Prostate gland (tissue), 2 donors: ENCODE data around the gene PGGHG. TPM values are rescaled to one million over a fixed set of nuclear protein-coding genes. Genes with fewer than 3 reads are reported as not detected.

ENCODE experiments used
- DNase-seq: peaks from one replicate; pipeline ENCODE4 v3.0.0-alpha.2; 2019; ENCODE audit warnings: low spot score
- H3K27ac ChIP-seq, 2 donors: fragments of 200-600 bp; sonication (generic); 2 replicates each; pipeline ENCODE4 v1.5.1; 2017 to 2019
- H3K27me3 ChIP-seq: fragments of 200-600 bp; sonication (generic); replicated peaks from 2 replicates; pipeline ENCODE4 v1.5.1; 2019; ENCODE audit not compliant: insufficient read depth
- H3K36me3 ChIP-seq, 2 donors: fragments of 200-600 bp; sonication (generic); 1 replicate in 1 of 2; 2 replicates in 1 of 2; pipeline versions ENCODE4 v1.5.1 to v1.8.1; 2017 to 2019
- H3K4me1 ChIP-seq: fragments of 200-600 bp; sonication (generic); replicated peaks from 2 replicates; pipeline ENCODE4 v1.5.1; 2019
- H3K4me3 ChIP-seq, 2 donors: fragments of 200-600 bp; sonication (generic); 2 replicates each; pipeline ENCODE4 v1.5.1; 2017 to 2019
- H3K9me3 ChIP-seq: fragments of 200-600 bp; sonication (generic); 2 replicates; pipeline ENCODE4 v1.5.1; 2017
- POLR2A ChIP-seq: fragments of 450-650 bp; IDR thresholded peaks from one replicate; pipeline ENCODE4 v1.6.1; 2016; ENCODE audit warnings: antibody characterized with exemption, mild to moderate bottlenecking
- POLR2AphosphoS5 ChIP-seq: sonication (generic); formaldehyde crosslinking; IDR thresholded peaks from one replicate; pipeline ENCODE4 v1.6.1; 2017; ENCODE audit warnings: antibody characterized with exemption
- WGBS: methylation state at CpG from one replicate; pipeline ENCODE4 v1.1.5; 2018; 5-methylcytosine and 5-hydroxymethylcytosine counted together
- intact Hi-C: fragments of 100-400 bp; cut with DNase I; formaldehyde crosslinking; loops from one replicate; pipeline ENCODE4 v1.14.2; 2022
- total RNA-seq, 2 donors: library from RNA; depleted of rRNA; stranded (reverse); fragments of >200 nt; gene quantifications; one replicate each; pipeline ENCODE4 v1.1.0, GENCODE V29; 2016
- TF ChIP-seq, protein P1 (sequence below), 4 experiments: fragments of 200-600 bp in 2 of 4; fragments of 450-650 bp in 2 of 4; sonication (generic) in 2 of 4; IDR thresholded peaks; 1 replicate in 3 of 4; 2 replicates in 1 of 4; pipeline ENCODE4 v1.5.1; 2016 to 2019; ENCODE audit warnings: antibody characterized with exemption in 4 of 4, mild to moderate bottlenecking in 2 of 4, moderate library complexity in 2 of 4

Gene PGGHG
- total RNA-seq, 2 donors from 2014 or later: 18.4 to 63.1 TPM

DNA sequence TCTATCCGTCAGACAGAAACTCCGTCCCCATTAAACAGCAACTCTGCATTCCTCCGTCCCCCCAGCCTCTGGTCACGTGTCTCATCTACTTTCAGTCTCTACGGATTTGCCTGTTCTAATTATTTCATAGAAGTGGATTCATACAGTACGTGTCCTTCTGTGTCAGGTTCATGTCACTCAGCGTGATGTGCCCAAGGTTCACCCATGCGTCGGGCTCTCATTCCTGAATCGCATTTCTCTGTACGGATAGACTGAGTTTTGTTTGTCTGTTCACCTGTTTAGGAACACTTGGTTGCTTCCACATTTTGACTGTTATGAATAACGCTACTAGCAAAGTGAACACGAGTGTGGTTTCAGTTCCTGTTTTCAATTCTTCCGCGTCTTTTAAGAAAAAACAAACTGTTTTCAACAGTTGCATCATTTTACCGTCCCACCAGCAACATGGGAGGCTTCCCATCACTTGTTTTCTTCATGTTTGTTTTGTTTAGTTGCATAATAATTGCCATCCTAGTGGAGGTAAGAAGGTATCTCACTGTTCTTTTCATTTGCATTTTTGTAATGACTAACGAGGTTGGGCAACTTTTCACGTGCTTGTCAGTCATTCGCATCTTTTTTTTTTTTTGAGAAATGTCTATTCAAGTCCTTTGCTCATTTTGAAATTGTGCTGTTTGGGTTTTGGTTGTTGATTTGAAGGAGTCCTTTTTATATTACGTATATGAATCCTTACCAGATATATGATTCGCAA, 19.6 kb upstream of the PGGHG start:
- 65% methylated on average over 21 of the region's 21 CpGs for WGBS
- Histone ChIP-seq H3K4me3 (no peak overlapping the region), H3K27ac (peak overlapping the region in 1 of 2 donors; percentile 33), H3K27me3 (no peaks in the 10 kb centered on the region), H3K36me3 (no peaks in the 10 kb centered on the region), H3K9me3 (no peaks in the 10 kb centered on the region), H3K4me1 (no peaks in the 10 kb centered on the region)
- intact Hi-C loops: no loop called here
- TF ChIP-seq POLR2AphosphoS5 (no peak), POLR2A (no peak)
- TF ChIP-seq, protein P1, sequence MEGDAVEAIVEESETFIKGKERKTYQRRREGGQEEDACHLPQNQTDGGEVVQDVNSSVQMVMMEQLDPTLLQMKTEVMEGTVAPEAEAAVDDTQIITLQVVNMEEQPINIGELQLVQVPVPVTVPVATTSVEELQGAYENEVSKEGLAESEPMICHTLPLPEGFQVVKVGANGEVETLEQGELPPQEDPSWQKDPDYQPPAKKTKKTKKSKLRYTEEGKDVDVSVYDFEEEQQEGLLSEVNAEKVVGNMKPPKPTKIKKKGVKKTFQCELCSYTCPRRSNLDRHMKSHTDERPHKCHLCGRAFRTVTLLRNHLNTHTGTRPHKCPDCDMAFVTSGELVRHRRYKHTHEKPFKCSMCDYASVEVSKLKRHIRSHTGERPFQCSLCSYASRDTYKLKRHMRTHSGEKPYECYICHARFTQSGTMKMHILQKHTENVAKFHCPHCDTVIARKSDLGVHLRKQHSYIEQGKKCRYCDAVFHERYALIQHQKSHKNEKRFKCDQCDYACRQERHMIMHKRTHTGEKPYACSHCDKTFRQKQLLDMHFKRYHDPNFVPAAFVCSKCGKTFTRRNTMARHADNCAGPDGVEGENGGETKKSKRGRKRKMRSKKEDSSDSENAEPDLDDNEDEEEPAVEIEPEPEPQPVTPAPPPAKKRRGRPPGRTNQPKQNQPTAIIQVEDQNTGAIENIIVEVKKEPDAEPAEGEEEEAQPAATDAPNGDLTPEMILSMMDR (IDR thresholded peaks at IDR 0.05): peak in 1 of 4 experiments; percentile 15
- no peak for DNase-seq

DNA sequence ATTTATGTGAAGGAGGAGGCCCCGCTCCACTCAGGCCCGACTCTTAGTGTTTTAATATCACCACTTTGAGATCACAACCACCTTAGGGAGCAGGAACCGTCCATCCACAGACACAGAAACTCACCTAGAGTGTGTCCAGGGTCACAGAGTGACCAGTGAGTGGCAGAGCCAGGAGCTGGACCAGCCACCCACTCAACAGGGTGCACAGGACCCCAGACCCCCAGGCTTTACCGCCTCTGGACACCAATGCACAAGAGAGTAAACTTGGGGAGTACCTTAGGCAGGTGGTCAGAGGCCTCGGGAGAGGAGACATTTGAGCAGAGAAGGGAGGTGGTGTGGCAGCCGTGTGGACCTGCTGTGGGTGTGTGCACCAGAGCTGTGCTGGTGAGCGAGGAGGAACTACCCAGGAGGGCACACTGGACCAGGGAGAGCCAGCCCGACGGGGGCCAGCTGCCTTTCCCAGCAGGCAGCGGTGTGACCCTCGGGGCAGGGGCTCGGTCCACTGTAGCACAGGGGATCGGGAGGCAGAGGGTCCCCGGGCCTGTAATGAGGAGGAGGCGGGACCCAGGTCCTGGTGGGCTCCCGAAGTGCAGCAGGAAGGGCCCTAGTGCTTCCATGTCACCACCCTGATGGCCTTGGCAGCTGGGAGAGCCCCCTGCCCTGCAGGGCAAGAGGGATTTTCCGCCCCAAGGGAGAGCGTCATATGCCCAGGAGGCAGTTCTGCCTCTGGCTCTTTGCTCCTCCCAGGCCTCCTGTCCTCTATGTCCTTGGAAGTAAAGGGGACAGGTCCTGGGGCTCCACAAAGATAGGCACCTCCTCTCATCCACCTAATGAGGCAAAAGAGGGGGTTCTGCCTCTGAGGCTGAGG, 18.2 kb upstream of the PGGHG start:
- WGBS: 78% methylated on average over 18 of the region's 18 CpGs
- intact Hi-C loops: no loop called here
- no peak for TF ChIP-seq POLR2A
- no peaks in the 10 kb centered on the region for H3K36me3 ChIP-seq
- no peak overlapping the region for H3K4me3 ChIP-seq
- no peak overlapping the region for H3K27ac ChIP-seq
- no peaks in the 10 kb centered on the region for H3K27me3 ChIP-seq
- no peaks in the 10 kb centered on the region for H3K9me3 ChIP-seq
- no peaks in the 10 kb centered on the region for H3K4me1 ChIP-seq
- no peak for DNase-seq

DNA sequence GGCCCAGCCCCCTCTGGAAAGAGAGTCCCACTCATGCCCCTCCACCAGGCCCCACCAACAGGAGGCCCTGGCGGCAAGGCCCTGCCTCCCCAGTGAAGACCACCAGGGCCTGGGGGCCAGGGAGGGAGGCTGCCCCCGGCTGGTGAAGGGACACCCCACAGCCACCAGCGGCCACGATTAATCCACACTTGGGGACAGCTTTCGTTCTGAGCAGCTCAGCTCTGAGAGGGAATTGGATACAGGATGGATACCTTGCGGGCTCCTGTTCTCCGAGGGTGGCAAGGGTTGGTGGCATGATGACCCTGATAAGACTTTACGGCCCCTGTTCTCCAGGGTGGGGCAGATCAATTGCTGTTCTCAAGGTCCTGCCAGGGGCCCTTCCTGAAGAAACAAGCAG, 17.6 kb upstream of the PGGHG start:
- Histone ChIP-seq H3K36me3 (no peaks in the 10 kb centered on the region), H3K27me3 (no peaks in the 10 kb centered on the region), H3K9me3 (no peaks in the 10 kb centered on the region), H3K27ac (no peak overlapping the region), H3K4me3 (no peak overlapping the region), H3K4me1 (no peaks in the 10 kb centered on the region)
- intact Hi-C loops: no loop called here
- TF ChIP-seq POLR2A: no peak
- no peak for TF ChIP-seq POLR2AphosphoS5
- TF ChIP-seq, protein P1 (IDR thresholded peaks at IDR 0.05): no peak
- 76% methylated on average over 6 of the region's 8 CpGs for WGBS
- no peak for DNase-seq

DNA sequence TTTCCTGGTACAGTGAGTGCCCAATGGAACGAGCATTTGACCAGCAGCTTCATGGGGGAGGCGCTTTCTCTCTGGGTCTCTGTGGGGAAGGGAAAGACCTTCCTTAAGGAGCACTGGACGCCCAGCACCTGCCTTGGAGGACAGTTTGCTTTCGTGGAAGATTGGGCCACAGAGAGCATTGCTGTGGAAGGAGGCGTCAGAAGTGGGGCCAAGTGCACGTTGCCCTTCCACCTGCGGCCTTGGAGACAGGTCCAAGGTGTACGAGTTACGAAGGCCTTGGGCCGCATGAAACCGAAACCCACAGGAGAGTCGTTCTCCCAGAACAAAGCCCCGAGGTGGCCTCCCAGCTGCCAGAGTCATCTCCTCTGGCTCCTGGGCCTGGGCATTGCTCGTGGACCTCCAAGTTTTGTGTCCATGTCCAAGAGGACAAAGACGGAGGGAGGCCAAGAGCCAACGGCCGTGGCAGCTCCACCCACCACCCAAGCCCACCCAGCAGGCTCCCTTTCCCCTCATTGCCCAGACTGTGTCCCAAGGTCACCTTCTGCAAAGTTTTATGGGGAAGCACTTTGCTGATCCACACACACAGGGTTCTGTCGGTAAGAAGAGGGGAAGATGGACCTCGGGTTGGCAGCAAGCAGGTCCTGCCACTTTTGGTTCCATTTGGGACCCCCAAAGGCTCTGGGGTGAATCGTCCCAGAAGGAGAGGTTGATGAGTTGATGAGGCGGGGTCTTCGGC, 16.6 kb upstream of the PGGHG start:
- no peaks in the 10 kb centered on the region for H3K36me3 ChIP-seq
- H3K4me1 ChIP-seq: no peaks in the 10 kb centered on the region
- H3K9me3 ChIP-seq: no peaks in the 10 kb centered on the region
- no peak overlapping the region for H3K27ac ChIP-seq
- intact Hi-C loops: no loop called here
- TF ChIP-seq POLR2A: no peak
- TF ChIP-seq, protein P1 (IDR thresholded peaks at IDR 0.05): no peak
- no peak for TF ChIP-seq POLR2AphosphoS5
- 88% methylated on average over 21 of the region's 22 CpGs for WGBS
- DNase-seq: no peak
- no peaks in the 10 kb centered on the region for H3K27me3 ChIP-seq
- no peak overlapping the region for H3K4me3 ChIP-seq

DNA sequence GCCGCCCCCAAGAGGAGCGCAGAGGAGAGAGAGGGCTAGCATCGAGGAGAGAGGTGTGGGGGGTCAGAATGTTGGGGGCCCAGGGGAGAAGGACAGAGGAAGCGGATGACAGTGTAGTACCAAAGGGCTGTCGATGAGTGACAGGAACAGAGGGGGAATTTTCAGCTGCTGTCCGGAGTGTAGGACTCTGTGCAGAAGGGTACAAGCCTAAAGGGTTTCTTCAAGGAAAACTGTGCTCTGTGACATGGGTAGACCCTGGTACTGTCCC, 16.1 kb upstream of the PGGHG start:
- Histone ChIP-seq H3K9me3 (no peaks in the 10 kb centered on the region), H3K27me3 (no peaks in the 10 kb centered on the region), H3K36me3 (no peaks in the 10 kb centered on the region), H3K4me1 (no peaks in the 10 kb centered on the region), H3K27ac (no peak overlapping the region), H3K4me3 (no peak overlapping the region)
- intact Hi-C loops: no loop called here
- TF ChIP-seq POLR2AphosphoS5 (no peak), POLR2A (no peak)
- TF ChIP-seq, protein P1 (IDR thresholded peaks at IDR 0.05): no peak
- WGBS: 91% methylated on average over 6 of the region's 6 CpGs
- no peak for DNase-seq
